GM19043 (cell line): ENCODE data around the gene BIK.
"Not testable (repeated sequence)": the region's sequence is repeated elsewhere in the genome, so short reads cannot be mapped to it uniquely, and the experiment has no call there.

Source experiments
- ATAC-seq: cut with Tn5 transposase; IDR thresholded peaks from one replicate; pipeline ENCODE4 v1.9.1; 2021; ENCODE audit warnings: low read depth; ENCODE audit not compliant: unreplicated experiment

The BIK gene

DNA sequence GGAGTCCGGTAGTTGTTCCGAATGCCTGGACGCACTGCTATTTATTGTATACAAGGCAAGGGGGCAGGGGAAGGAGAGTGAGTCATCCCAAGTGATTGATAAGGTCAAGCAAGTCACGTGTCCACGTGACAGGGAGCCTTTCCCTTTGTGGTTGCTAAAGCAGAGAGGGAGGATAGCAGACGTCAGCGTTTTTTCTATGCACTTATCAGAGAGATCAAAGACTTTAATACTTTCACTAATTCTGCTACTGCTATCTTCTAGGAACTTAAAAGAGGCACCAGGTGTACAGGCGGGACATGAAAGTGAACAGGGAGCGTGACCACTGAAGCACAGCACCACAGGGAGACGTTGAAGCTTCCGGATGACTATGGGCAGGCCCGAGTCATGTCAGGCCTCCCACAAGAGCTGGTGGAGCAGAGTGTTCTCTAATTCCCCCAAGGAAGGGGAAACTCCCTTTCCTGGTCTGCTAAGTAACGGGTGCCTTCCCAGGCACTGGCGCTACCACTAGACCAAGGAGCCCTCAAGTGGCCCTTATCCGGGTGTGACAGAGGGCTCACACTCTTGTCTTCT, 6.4 kb upstream of the BIK start:
- ATAC-seq = not testable (repeated sequence)

DNA sequence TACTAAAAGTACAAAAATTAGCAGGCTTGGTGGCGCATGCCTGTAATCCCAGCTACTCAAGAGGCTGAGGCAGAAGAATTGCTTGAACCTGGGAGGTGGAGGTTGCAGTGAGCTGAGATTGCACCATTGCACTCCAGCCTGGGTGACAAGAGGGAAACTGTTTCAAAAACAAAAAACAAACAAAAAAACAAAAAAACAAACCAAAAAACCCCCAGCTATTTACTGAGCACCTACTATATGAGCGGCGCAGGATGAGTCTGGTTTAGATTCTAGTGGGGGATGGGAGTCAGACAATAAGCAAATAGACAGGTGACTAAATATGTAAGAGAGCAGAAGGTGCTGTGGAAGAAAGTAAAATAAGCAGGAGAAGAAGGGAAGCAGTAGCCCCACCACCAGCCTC, 5.6 kb upstream of the BIK start:
- not testable (repeated sequence) for ATAC-seq

DNA sequence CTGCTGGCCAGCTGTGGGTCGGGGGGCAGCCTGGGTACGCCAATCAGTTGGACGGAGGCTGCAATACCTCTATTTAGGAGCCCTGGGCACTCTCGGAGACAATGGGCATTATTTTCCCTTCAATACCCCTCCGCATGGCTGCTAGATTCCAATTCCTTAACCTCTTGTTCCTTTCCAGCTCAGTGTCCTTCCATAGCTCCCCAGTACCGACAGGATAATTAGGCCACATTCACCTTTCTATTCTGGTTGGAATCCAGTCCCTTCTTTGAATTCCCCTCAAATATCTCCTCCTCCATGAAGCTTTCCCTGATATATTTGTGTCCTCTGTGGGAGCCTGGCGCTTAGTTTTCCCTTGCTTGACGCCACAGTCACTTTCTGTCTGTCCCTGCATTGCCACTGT, 4.2 kb upstream of the BIK start:
- ATAC-seq = no peak

DNA sequence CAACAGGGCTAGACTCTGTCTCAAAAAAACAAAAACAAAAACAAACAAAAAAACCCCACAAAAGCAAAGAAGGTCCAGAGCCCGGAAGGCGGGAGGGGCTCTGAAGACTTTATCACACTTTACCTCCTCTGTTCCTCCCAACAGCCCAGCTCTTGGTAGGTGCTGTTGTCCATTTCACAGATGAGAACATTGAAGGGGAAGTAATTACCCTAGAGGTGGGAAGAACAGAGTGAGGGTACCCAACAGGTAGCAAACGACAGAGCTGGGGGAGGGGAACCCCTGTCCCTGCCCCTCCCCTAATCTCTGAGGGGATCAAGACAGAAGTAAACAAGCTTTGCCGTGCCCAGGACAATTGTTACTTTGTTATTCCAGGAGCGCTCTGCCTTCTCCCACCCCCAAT, 1.0 kb upstream of the BIK start:
- ATAC-seq = no peak

DNA sequence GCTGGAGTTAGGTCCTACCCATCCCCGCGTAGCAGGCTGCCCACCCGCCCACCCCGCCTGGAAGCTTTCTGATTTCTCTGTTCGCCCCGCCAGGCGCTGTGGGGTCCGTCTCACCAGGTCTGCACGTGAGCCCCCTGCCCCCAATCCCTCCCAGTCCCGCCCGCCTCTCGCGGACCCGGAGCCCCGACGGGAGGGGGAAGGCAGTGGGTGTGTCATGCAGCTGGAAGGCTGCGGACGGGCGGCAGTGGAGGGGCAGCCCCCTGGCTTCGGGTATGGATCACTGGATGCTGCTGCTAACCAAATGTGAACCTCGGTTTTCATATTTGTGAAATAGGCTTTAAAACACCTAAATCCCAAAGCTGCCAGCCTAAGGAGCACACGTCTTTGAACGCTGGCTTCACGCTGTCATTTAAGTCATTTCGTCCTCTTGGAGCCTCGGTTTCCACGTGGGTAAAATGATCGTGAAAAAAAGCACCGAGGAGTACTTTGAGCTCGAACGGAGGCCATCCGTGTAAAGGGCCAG, 568 bp upstream of the BIK start:
- no peak for ATAC-seq

DNA sequence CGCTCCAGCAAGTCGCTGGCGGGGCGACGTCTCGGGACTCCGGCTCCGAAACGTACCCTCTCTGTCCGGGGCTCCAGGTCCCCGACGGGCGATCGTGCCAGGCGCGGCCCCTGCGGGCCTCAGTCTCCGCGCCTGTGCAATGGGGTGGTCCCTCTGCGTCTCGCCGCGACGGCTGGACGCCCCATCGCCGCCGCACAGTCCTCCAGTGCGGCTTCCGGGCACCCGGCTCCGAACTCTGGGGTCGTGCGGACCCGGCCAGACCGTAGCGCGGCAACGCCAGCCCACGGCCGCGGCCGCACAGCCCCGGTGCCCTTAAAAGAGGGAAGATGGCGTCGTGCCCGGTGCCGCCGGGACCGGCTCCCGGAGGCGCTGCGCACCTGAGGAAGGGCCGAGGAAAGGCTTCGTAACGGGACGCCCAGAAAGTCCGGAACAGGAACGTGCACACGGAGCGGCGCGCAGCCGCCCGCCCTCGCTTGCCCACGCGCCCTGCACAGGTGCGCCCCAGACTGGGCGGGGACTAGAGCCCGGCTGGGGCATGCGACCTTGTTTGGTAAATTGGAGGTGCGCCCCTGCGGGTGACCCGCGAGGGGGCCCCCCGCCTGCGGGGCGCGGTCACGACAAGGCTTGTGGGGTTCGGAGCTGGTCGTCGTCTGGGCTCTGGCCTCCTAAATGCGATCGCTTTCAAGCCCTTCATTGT, 525 bp downstream of the BIK start:
- no peak for ATAC-seq

DNA sequence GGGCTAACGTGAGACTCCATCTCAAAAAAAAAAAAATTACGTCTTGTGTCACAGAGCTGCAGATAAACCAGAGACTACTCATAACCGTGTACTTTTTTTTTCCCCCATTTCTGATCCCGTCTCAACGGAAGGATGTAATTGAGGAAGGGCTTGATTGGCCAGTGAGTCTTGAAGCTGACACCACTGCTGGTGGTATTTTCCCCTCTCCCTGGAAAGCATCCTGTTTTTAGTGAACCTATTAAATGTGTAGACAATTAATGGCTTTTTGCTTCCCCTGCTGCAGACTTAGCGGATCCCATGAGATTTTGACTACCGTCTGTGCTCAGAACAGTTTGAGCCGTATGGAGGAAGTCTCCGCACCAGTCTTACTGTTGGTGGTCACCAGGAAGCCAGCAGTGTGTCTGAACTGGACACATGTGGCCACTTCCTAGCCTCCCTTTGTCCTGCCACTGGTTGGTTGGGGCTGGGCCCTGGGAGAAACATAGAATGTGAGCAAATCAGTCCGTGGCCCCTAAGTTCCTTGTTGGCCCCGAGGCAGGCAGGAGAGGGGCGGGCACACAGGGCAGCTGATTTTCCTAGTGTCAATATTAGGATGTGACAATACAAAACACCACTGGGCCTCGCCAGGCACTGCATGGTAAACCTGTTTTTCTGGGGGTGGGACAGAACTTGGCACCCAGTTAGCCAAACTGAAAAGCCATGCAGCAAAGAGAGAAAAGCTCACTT, 3.1 kb downstream of the BIK start:
- ATAC-seq = no peak

DNA sequence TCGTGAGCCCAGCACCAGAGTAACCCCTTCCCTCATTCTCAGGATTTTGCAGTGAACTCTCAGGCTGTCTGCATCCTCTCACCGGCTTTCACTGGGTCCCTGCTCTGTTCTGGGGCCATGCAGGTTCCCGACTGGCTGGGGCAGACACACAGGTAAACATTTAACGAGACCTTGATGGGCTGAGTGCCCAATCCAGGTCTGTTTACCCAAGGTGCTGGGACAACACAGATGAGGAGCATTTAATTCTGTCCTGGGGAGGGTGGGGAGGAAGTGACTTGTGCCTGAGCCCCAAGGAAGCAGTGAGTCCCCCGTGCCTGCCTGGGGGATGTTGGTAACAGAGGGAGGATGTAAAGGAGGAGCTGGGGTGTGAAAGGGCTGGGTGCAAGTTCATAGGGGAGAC, 4.4 kb downstream of the BIK start:
- no peak for ATAC-seq

DNA sequence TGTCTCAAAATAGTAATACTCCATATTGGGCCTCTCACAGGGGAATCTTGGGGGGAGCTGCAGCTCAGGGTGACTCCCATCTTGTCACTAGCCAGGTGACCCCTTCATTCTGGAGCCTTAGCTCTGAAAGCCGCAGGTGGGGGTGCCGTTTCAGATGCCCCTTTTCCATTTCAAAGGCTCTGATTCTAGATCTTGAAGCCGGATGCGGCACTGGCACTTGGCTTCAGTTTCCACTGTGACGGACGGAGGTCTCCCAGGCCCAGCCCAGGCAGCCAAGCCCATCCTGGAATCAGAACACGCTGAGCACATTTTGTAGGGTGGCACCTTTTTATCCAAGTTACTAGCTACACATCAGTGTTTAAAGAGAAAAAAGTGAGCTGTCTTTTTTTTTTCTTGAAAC, 6.4 kb downstream of the BIK start:
- no peak for ATAC-seq

DNA sequence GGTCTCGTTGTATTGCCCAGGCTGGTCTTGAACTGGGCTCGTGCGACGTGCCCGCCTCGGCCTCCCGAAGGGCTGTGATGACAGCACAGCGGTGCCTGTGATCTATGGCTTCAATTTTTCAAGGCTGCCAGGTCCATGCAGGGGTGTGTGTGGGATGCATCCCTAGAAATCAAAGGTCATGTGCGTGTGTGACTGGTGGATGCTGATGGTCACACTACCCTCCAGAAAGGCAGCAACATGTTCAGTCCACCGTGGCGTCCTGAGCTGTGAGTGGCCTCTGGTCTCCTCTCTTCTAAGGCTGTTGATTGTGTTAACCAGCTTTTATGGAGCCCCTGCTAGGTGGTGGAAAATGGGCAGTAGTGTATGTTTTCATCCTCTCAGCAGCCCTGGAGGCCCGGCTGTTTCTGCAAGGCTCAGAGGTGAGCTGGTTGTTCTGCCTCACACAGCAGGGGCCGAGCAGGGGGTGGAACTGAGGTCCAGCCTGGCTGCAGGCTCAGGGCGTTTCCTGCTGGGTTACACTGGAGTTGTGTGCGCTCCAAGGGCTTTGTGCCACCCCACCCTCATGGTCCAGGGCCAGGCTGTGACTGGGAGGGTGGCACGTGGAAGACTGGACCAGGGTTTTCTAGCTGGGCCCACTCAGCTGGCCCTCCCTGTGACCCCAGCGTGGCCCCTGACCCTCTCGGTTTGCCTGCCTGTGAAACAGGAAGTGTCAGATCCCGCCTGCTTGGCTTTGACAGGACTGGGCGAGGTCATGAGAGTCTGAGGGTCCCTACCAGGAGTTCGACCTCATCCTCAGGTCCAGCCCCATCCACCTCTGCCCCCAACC, 7.7 kb downstream of the BIK start:
- ATAC-seq = no peak

DNA sequence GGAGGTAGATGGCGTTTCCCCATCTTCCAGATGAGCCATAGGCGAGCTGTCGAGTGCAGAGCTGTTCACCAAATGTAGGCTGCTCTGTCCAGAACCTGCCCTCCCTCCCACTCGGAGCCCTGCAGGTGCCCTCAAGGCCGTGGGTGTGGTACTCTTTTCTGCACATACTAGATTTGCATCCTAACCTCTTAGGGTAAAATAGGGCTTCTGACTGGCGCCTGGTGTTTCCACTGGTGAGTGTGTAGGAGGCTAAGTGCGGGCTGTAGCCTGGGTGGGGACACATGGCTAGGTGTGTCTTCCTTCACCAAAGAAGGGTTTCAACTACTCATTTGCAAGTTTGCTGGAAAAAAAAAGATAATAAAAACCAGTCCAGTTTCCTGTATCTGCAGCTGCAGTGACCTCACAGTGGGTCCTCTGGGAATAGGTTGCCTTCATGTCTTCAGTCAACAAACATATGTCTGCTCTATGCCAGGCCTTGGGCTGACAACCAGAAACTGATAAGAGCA, 8.5 kb downstream of the BIK start:
- ATAC-seq = no peak

DNA sequence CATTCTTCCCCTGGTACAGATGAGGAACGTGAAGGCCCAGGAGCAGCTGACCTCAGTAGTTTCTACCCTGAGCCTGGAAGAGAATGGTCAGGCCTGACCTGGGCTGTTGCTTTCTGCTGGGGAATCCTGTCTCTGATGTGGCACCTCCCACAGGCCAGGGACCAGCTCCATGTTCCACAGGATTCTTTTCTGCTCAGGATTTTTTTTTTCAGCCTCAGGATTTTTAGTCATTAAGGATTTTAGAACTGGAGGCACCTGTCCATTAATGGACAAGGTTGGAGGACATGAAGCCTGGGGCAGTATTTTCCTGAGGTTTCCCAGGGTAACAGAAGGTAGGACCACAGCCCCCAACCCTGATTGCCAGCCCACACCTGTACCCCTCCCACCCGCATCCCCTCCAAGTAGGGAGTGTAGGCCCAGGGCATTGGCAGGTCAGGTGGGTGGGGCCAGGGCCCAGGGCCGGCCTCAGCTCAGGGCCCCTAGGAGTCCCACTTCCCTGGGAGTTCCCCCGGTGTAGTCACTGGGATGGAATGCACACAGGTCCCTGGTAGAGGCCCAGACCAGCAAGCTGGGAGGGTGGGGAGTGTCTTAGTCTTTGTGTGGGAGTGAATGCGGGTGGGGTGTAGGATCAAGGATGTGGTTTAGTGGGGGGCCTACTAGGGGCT, 16.1 kb downstream of the BIK start:
- ATAC-seq = no peak

DNA sequence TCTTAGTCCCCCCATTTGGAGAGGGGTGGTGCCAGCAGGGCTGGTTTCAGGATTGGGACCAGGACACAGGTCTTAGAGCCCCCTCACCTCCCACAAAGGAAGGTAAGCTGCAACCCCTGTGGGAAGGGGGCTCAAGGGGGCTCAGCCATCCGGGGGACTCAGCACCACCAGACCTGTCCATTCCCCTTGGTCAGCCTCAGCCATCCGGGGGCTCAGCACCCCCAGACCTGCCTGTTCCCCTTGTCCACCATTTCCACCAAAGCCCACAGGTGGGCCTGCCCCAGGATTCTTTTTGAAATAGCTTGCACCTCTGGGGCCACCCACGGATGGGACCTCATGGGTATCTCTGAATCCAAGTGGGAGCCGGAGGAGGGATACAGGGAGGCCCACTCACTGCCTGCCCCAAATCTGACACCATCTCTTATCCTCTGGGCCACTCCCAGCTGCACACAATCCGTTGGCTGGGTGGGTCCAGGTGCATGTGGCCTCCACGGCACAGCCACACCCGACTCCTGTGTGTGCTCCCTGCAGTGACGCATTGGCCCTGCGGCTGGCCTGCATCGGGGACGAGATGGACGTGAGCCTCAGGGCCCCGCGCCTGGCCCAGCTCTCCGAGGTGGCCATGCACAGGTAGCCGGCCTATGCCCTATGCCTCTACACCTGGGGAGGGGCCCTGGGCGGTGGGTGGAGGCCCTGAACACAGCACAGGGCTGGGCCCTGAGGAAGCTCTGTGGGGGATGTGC, 16.8 kb downstream of the BIK start:
- ATAC-seq = no peak

DNA sequence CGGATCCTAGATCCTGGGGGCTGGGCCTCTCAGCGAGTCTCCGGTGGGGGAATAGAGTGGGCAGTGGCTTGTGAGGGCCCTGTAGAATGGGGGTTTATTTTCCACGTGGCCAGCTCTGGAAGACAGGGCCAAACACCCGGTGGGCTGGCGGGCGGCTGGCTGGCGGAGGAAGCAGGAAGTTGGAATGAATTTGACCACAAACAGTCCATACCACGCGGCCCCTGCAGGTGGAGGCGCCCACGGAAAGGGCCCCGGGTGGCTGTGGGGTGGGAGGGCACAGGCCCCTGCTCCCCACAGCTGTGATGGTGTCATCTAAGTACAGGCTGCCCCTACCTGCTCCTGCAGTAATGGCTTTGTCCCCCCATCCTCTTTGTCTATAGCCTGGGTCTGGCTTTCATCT, 17.6 kb downstream of the BIK start:
- no peak for ATAC-seq

DNA sequence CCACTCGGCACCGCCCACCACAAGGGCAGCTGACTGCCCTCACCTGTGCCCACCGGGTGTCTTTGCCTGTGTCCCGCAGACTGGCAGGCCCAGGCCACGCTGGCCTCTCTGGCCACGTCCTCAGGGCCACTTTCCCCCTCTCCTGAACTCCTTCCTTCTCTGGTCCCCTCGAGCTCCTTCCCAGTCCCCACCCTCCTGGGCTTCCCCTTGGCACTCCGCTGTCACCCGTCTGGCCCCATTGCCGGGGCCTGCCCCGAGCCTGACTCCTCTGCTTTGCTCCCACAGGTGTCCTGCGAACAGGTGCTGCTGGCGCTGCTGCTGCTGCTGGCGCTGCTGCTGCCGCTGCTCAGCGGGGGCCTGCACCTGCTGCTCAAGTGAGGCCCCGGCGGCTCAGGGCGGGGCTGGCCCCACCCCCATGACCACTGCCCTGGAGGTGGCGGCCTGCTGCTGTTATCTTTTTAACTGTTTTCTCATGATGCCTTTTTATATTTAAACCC, 18.4 kb downstream of the BIK start:
- ATAC-seq = no peak

DNA sequence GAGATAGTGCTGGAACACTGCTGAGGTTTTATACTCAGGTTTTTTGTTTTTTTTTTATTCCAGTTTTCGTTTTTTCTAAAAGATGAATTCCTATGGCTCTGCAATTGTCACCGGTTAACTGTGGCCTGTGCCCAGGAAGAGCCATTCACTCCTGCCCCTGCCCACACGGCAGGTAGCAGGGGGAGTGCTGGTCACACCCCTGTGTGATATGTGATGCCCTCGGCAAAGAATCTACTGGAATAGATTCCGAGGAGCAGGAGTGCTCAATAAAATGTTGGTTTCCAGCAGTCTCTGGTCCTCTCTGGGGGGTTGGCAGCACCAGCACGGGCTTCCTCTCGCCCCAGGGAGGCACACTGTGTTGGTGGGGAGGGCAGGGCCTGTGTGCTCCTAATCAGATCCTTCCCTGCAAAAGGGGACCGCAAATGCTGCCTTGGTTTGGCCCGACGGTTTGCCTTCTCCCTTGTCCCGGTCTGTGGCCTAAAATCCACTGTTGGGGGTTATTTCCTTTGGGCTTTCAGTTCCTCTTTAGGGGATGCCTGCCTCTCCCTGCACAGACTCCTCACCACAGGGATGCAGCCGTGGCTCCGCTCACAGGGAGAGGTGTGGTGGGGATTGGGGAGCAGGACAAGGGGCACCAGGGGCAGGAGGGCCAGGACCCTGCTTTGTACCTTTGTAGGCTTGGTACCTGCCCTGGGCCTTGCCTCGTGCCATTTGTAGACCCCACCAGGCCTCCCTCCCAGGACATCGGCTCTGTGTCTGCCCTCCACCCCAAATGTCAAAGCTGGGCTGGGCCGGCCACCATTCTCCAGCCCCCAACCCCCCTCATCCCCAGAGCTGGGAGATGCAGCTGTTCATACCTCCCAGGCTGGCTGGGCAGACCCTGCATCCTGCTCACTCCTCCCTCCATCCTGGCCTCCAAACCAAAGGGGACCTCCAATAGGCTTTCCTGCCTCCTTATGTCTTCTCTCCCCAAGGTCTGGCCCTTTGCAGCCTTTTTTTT, 19.2 kb downstream of the BIK start:
- ATAC-seq = no peak

DNA sequence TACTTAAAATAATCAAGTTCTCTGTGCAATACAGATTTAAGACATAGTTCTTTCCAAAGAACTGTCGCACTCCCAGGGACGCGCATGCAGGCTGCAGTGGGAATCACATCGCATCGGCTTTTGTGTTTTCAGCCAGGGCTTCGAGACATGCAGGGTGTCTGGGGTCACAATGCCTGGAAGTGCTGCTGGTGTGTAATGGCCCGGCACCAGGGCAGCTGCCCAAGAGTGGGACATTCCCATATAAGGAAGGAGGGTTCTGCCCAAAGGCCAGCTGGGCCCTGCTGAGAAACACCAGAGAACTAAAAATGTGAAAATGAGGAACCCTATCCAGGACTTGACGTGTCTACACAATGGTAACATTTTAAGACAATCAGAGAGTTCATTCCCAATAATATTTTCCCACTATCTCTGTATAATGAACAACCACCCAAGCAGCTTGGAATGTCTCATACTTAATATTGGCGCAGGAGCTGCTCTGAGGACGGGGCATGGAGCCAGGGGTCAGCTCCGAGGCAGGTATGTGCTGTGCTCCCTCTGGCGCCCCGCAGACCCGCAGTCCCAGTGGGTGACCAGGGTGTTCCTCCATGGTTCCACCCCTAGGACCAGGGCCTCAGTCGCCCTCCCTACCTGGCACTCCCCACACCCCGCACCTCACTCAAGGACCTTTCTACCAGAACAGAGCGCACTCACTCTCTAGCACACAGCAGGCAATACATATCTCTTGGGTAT, 21.4 kb downstream of the BIK start:
- no peak for ATAC-seq

DNA sequence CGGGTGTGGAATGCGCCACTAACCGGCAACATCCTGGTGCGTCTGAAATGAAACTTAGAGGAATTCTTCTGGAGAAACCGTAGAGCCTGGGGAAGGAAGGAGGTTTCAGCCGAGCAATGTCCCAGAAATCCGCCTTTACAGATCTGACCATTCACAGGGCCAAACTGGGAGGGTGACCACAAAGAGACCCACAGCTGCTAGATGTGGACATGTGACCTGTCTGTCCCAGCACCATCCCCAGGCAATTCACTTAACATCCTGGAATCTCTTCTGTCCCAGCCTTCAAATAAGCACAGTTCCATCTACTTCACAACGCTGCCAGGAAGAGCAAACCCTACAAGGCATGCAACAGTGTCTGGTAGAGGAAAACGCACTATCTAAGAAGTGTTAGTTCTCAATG, 22.9 kb downstream of the BIK start:
- no peak for ATAC-seq
